IMR-90 (cell line): ENCODE data around the gene TDRD12. TPM values are rescaled to one million over a fixed set of nuclear protein-coding genes. Genes with fewer than 3 reads are reported as not detected.

Source experiments
- ATAC-seq: fragments of 200-7000 bp; cut with Tn5 transposase; 2 replicates; pipeline ENCODE4 v1.9.1; 2020; ENCODE audit warnings: low read depth, mild to moderate bottlenecking, moderate library complexity
- BruUV-seq: library from RNA; stranded (reverse); fragments of 400-500 nt; replicated peaks from 2 replicates; lab custom pipeline; 2021; lab: Mats Ljungman, UMichigan
- CTCF ChIA-PET: fragments of 300-600 bp; formaldehyde crosslinking; extraction: SDS; loops from one replicate; lab custom pipeline; 2021; ENCODE audit warnings: antibody characterized with exemption; lab: Yijun Ruan, JAX
- POLR2A ChIA-PET: fragments of 300-600 bp; sonication (Branson Sonifier 250); formaldehyde crosslinking; loops from one replicate; lab custom pipeline; 2022; ENCODE audit warnings: antibody characterized with exemption; ENCODE audit not compliant: unreplicated experiment; lab: Charles Lee
- DNase-seq: peaks from one replicate; pipeline ENCODE4 v3.0.0; 2013
- H2AFZ ChIP-seq: replicated peaks from 2 replicates; pipeline ENCODE3; 2013; ENCODE audit warnings: low read length, mild to moderate bottlenecking; ENCODE audit not compliant: poor library complexity
- H2AK5ac ChIP-seq: 2 replicates; pipeline ENCODE4 v1.6.1; 2013; ENCODE audit warnings: low read depth, low read length, inconsistent platforms
- H2AK9ac ChIP-seq: replicated peaks from 2 replicates; pipeline ENCODE3; 2013; ENCODE audit warnings: mild to moderate bottlenecking, low read depth, low read length, moderate library complexity; ENCODE audit not compliant: poor library complexity
- H2BK120ac ChIP-seq: 2 replicates; pipeline ENCODE4 v1.6.1; 2013; ENCODE audit warnings: low read depth, low read length, inconsistent platforms
- H2BK15ac ChIP-seq: 3 replicates; pipeline ENCODE4 v1.6.1; 2013; ENCODE audit warnings: low read depth, low read length, inconsistent platforms
- H2BK20ac ChIP-seq: 2 replicates; pipeline ENCODE4 v1.6.1; 2013; ENCODE audit warnings: low read depth, mild to moderate bottlenecking, inconsistent platforms, low read length, moderate library complexity
- H2BK5ac ChIP-seq: 2 replicates; pipeline ENCODE4 v1.6.1; 2013; ENCODE audit warnings: mild to moderate bottlenecking, low read depth, low read length, inconsistent platforms; ENCODE audit not compliant: poor library complexity, severe bottlenecking
- H3K14ac ChIP-seq: replicated peaks from 2 replicates; pipeline ENCODE4 v1.6.1; 2013; ENCODE audit warnings: low read depth, low read length, inconsistent platforms
- H3K18ac ChIP-seq: 2 replicates; pipeline ENCODE4 v1.6.1; 2013; ENCODE audit warnings: low read depth, low read length, control low read depth
- H3K23ac ChIP-seq: 2 replicates; pipeline ENCODE4 v1.6.1; 2013; ENCODE audit warnings: low read depth, low read length, inconsistent platforms
- H3K27ac ChIP-seq: 2 replicates; pipeline ENCODE4 v1.5.1; 2013; ENCODE audit warnings: mild to moderate bottlenecking, control low read depth, low read length; ENCODE audit not compliant: insufficient read depth
- H3K27me3 ChIP-seq: 2 replicates; pipeline ENCODE4 v1.6.1; 2013; ENCODE audit warnings: low read length; ENCODE audit not compliant: control insufficient read depth, insufficient read depth
- H3K36me3 ChIP-seq: 2 replicates; pipeline ENCODE4 v1.6.1; 2013; ENCODE audit warnings: low read length, mixed read lengths; ENCODE audit not compliant: control insufficient read depth, insufficient read depth
- H3K4ac ChIP-seq: 2 replicates; pipeline ENCODE4 v1.6.1; 2013; ENCODE audit warnings: low read depth, low read length, inconsistent platforms
- H3K4me1 ChIP-seq: 2 replicates; pipeline ENCODE4 v1.6.1; 2013; ENCODE audit warnings: low read length, mixed read lengths; ENCODE audit not compliant: control insufficient read depth, insufficient read depth
- H3K4me2 ChIP-seq: 2 replicates; pipeline ENCODE4 v1.6.1; 2013; ENCODE audit warnings: low read depth, mild to moderate bottlenecking, control low read depth, low read length, moderate library complexity
- H3K4me3 ChIP-seq: 2 replicates; pipeline ENCODE4 v1.5.1; 2013; ENCODE audit warnings: low read depth, mild to moderate bottlenecking, control low read depth, low read length, moderate library complexity; ENCODE audit not compliant: insufficient read depth
- H3K56ac ChIP-seq: 2 replicates; pipeline ENCODE4 v1.6.1; 2013; ENCODE audit warnings: low read length, inconsistent platforms; ENCODE audit not compliant: insufficient read depth; ENCODE audit errors: extremely low read depth
- H3K79me1 ChIP-seq, 2 experiments: 2 replicates each; pipeline ENCODE4 v1.6.1; 2013; ENCODE audit warnings: low read length in 2 of 2, inconsistent platforms in 1 of 2, low read depth in 1 of 2
- H3K9ac ChIP-seq: 2 replicates; pipeline ENCODE4 v1.6.1; 2013; ENCODE audit warnings: low read depth, low read length, control low read depth
- H3K9me1 ChIP-seq: 2 replicates; pipeline ENCODE4 v1.6.1; 2013; ENCODE audit warnings: low read length, inconsistent platforms; ENCODE audit not compliant: insufficient read depth
- H3K9me3 ChIP-seq: 2 replicates; pipeline ENCODE4 v1.6.1; 2013; ENCODE audit warnings: low read length; ENCODE audit not compliant: control insufficient read depth, insufficient read depth
- H4K20me1 ChIP-seq: 2 replicates; pipeline ENCODE4 v1.6.1; 2013; ENCODE audit warnings: low read length, inconsistent platforms; ENCODE audit not compliant: insufficient read depth
- H4K5ac ChIP-seq: 2 replicates; pipeline ENCODE4 v1.6.1; 2013; ENCODE audit warnings: mild to moderate bottlenecking, low read depth, low read length, control low read depth
- H4K8ac ChIP-seq, 2 experiments: 2 replicates each; pipeline ENCODE4 v1.6.1; 2013; ENCODE audit warnings: low read depth in 2 of 2, low read length in 2 of 2, control low read depth in 1 of 2, inconsistent platforms in 1 of 2
- H4K91ac ChIP-seq: 2 replicates; pipeline ENCODE4 v1.6.1; 2013; ENCODE audit warnings: low read depth, low read length, inconsistent platforms; ENCODE audit not compliant: insufficient read depth
- CTCF ChIP-seq: conservative IDR thresholded peaks from 2 replicates; pipeline ENCODE4 v1.5.1; 2012; ENCODE audit warnings: mild to moderate bottlenecking, low read depth, low read length, improper control_type of control experiment
- ELK1 ChIP-seq: fragments of 150-350 bp; IDR thresholded peaks from 2 replicates; pipeline ENCODE4 v1.6.1; 2016; ENCODE audit warnings: low read depth, mild to moderate bottlenecking, low read length, moderate library complexity, borderline replicate concordance
- MAFK ChIP-seq: IDR thresholded peaks from 2 replicates; pipeline ENCODE4 v1.6.1; 2012; ENCODE audit warnings: low read depth, low read length, improper control_type of control experiment
- MAZ ChIP-seq: IDR thresholded peaks from 2 replicates; pipeline ENCODE4 v1.6.1; 2012; ENCODE audit warnings: low read depth, mild to moderate bottlenecking, low read length, improper control_type of control experiment, moderate library complexity, borderline replicate concordance
- MXI1 ChIP-seq: IDR thresholded peaks from 2 replicates; pipeline ENCODE4 v1.6.1; 2012; ENCODE audit warnings: low read depth, mild to moderate bottlenecking, low read length, moderate library complexity, borderline replicate concordance
- POLR2A ChIP-seq: IDR thresholded peaks from 2 replicates; pipeline ENCODE4 v1.6.1; 2012; ENCODE audit warnings: mild to moderate bottlenecking, low read depth, low read length
- RCOR1 ChIP-seq: IDR thresholded peaks from 2 replicates; pipeline ENCODE4 v1.6.1; 2012; ENCODE audit warnings: mild to moderate bottlenecking, low read length, improper control_type of control experiment; ENCODE audit not compliant: insufficient replicate concordance
- WGBS, 2 experiments: methylation state at CpG; one replicate each; pipeline versions ENCODE4 v1.1.5 to v1.1.7; 2013; ENCODE audit warnings: missing lambda C conversion rate in 2 of 2; ENCODE audit not compliant: insufficient read length in 1 of 2; ENCODE audit errors: extremely low coverage in 2 of 2; 5-methylcytosine and 5-hydroxymethylcytosine counted together
- dilution Hi-C: fragments of 300-500 bp; cut with HindIII; formaldehyde crosslinking; loops from one replicate; pipeline ENCODE4 v1.14.3; 2018; ENCODE audit warnings: low sequenced_read_pairs; ENCODE audit not compliant: unreplicated experiment
- in situ Hi-C: fragments of 300-500 bp; cut with MboI; formaldehyde crosslinking; loops from 3 replicates; pipeline ENCODE4 v1.14.3; 2019; ENCODE audit warnings: low sequenced_read_pairs, inconsistent platforms, mixed read lengths
- intact Hi-C: fragments of 100-400 bp; cut with micrococcal nuclease; formaldehyde crosslinking; loops from 2 replicates; pipeline ENCODE4 v1.10.0; 2022
- polyA plus RNA-seq, 3 experiments: library from polyadenylated mRNA; depleted of rRNA; stranded (reverse); fragments of >200 nt; gene quantifications; 2 replicates each; pipeline ENCODE4 v1.2.3, GENCODE V29; 2012; ENCODE audit warnings: low replicate concordance in 1 of 3
- total RNA-seq: library from RNA; depleted of rRNA; stranded (reverse); fragments of >200 nt; gene quantifications from 2 replicates; pipeline ENCODE4 v1.2.3, GENCODE V29; 2012

Gene TDRD12
- total and polyA plus RNA-seq, 2 of the 4 experiments (the other 2 are of a cell fraction), result under 0.01 to 0.07 TPM

- no peak for TF ChIP-seq CTCF
Measured at GRCh38 chr19:32817569-32818476, 98.3 kb downstream of the TDRD12 start (continued).

- no peak overlapping the region for H2BK20ac ChIP-seq
- H3K56ac ChIP-seq, result no peak overlapping the region
- H3K4me2 ChIP-seq, result no peak overlapping the region
- H3K4me3 ChIP-seq, result no peak overlapping the region
- DNase-seq (no peak), ATAC-seq (no peak)
- no peak overlapping the region for H3K18ac ChIP-seq
- no peak overlapping the region for H3K23ac ChIP-seq
- H2AFZ ChIP-seq, result no peak overlapping the region
- no peaks in the 10 kb centered on the region for H4K20me1 ChIP-seq
- H4K5ac ChIP-seq, result no peak overlapping the region
- no peak overlapping the region for H3K4ac ChIP-seq
- ChIA-PET CTCF (no interaction called here), POLR2A (no interaction called here)
- TF ChIP-seq MXI1 (no peak), POLR2A (no peak), MAZ (no peak), MAFK (no peak), RCOR1 (no peak), ELK1 (no peak)
- H4K8ac ChIP-seq, result no peak overlapping the region
- no peaks in the 10 kb centered on the region for H3K4me1 ChIP-seq
- H3K9me3 ChIP-seq, result no peaks in the 10 kb centered on the region
- H2BK5ac ChIP-seq, result no peak overlapping the region
- H3K9me1 ChIP-seq, result no peaks in the 10 kb centered on the region
- no peak overlapping the region for H2AK5ac ChIP-seq
- H3K79me1 ChIP-seq, result no peaks in the 10 kb centered on the region
- in situ Hi-C loops (no loop called here), intact Hi-C loops (no loop called here), dilution Hi-C loops (no loop called here)
- H2BK120ac ChIP-seq, result no peak overlapping the region
- H3K36me3 ChIP-seq, result no peaks in the 10 kb centered on the region
- H2BK15ac ChIP-seq, result no peak overlapping the region
- no peak overlapping the region for H3K9ac ChIP-seq
- no peak overlapping the region for H3K27ac ChIP-seq
- 25% methylated on average over 2 of the region's 8 CpGs; no CpG with 5 or more reads in 1 of the 2 experiments for WGBS, 2 experiments
- H3K27me3 ChIP-seq, result peaks cover 10% of the 10 kb centered on the region
- H2AK9ac ChIP-seq, result no peak overlapping the region
- no TSS peak for BruUV-seq
- no peak overlapping the region for H3K14ac ChIP-seq
- H4K91ac ChIP-seq, result no peak overlapping the region
Measured at GRCh38 chr19:32818536-32818935, 99.0 kb downstream of the TDRD12 start.
